ENCODE data around the gene KCNQ1. TPM values are rescaled to one million over a fixed set of nuclear protein-coding genes. Genes with fewer than 3 reads are reported as not detected.
A peak's percentile ranks its signal among the peaks of the same experiment; 100 is the strongest.

KCNQ1 gene
- total RNA-seq, 1 experiment from 2014 or later = 1.0 TPM

GRCh38 chr11:2722955-2723354 lies 278.1 kb downstream of the KCNQ1 start:
- no peaks in the 10 kb centered on the region for H3K9me3 Mint-ChIP-seq (ENCODE audit: unreplicated experiment)

GRCh38 chr11:2724104-2724503 lies 279.3 kb downstream of the KCNQ1 start:
- CTCF ChIA-PET = no interaction called here
- intact Hi-C loops (cut with micrococcal nuclease; ENCODE audit: unreplicated experiment) = loop anchor here (2.0 kb wide), 1 partner anchor 23 kb away; no protein-coding TSS in a partner anchor
- Mint-ChIP-seq H3K9me3 (ENCODE audit: unreplicated experiment) (no peaks in the 10 kb centered on the region), H3K36me3 (ENCODE audit: insufficient read depth, unreplicated experiment) (no peaks in the 10 kb centered on the region), H3K4me3 (ENCODE audit: unreplicated experiment) (no peak overlapping the region), H3K27ac (ENCODE audit: unreplicated experiment) (peak overlapping the region; percentile 63), H3K27me3 (ENCODE audit: insufficient read depth, unreplicated experiment) (no peaks in the 10 kb centered on the region), H3K4me1 (ENCODE audit: low read depth, unreplicated experiment) (peaks cover 16% of the 10 kb centered on the region)
- BruUV-seq (replicated peaks) = no TSS peak
- H3K4me3 ChIP-seq (ENCODE audit: low read depth, low read length) = no peak overlapping the region
- peaks cover 35% of the 10 kb centered on the region for H3K4me1 ChIP-seq
- H3K27me3 ChIP-seq (replicated peaks; ENCODE audit: control insufficient read depth, insufficient read depth, low read length) = no peaks in the 10 kb centered on the region
- no peak for DNase-seq
- no peak for TF ChIP-seq CTCF (IDR thresholded peaks at IDR 0.05; ENCODE audit: insufficient read depth in 1 of 2, low read depth in 1 of 2, low read length in 1 of 2, severe bottlenecking in 1 of 2, unreplicated experiment in 1 of 2)
- no peaks in the 10 kb centered on the region for H3K36me3 ChIP-seq (ENCODE audit: control insufficient read depth, insufficient read depth, low read length)
- POLR2A ChIA-PET = no interaction called here
- no peaks in the 10 kb centered on the region for H3K9me3 ChIP-seq

More at GRCh38 chr11:2722955-2723354, 278.1 kb downstream of the KCNQ1 start:
- no peaks in the 10 kb centered on the region for H3K36me3 ChIP-seq (ENCODE audit: control insufficient read depth, insufficient read depth, low read length)
- ChIA-PET POLR2A (interaction anchor here (0.6 kb wide), 1 partner anchor 58 kb away, joined by 3 read pairs; no protein-coding TSS in a partner anchor), CTCF (no interaction called here)
- no peak for TF ChIP-seq CTCF (IDR thresholded peaks at IDR 0.05; ENCODE audit: insufficient read depth in 1 of 2, low read depth in 1 of 2, low read length in 1 of 2, severe bottlenecking in 1 of 2, unreplicated experiment in 1 of 2)
- no TSS peak for BruUV-seq (replicated peaks)
- H3K4me3 ChIP-seq (ENCODE audit: low read depth, low read length) = no peak overlapping the region
- H3K4me1 ChIP-seq = peaks cover 33% of the 10 kb centered on the region
- Mint-ChIP-seq H3K27me3 (ENCODE audit: insufficient read depth, unreplicated experiment) (no peaks in the 10 kb centered on the region), H3K4me1 (ENCODE audit: low read depth, unreplicated experiment) (peaks cover 11% of the 10 kb centered on the region), H3K36me3 (ENCODE audit: insufficient read depth, unreplicated experiment) (no peaks in the 10 kb centered on the region), H3K4me3 (ENCODE audit: unreplicated experiment) (no peak overlapping the region), H3K27ac (ENCODE audit: unreplicated experiment) (no peak overlapping the region)
- H3K9me3 ChIP-seq = no peaks in the 10 kb centered on the region
- no peak for DNase-seq
- intact Hi-C loops (cut with micrococcal nuclease; ENCODE audit: unreplicated experiment) = no loop called here
- H3K27me3 ChIP-seq (replicated peaks; ENCODE audit: control insufficient read depth, insufficient read depth, low read length) = no peaks in the 10 kb centered on the region

- H3K4me3 ChIP-seq (ENCODE audit: low read depth, low read length) = no peak overlapping the region
- no peak for DNase-seq
- ChIA-PET CTCF (interaction anchor here (0.5 to 1.4 kb wide), 2 partner anchors 182 to 192 kb away, joined by 3 to 6 read pairs; no protein-coding TSS in a partner anchor), POLR2A (interaction anchor here (0.5 to 1.1 kb wide), 2 partner anchors 17 to 25 kb away, joined by 3 to 11 read pairs; partner anchors contain the start of gene KCNQ1OT1)
- H3K4me1 ChIP-seq = peaks cover 43% of the 10 kb centered on the region
- H3K4me1 Mint-ChIP-seq (ENCODE audit: low read depth, unreplicated experiment) = peaks cover 17% of the 10 kb centered on the region
- H3K9me3 Mint-ChIP-seq (ENCODE audit: unreplicated experiment) = no peaks in the 10 kb centered on the region
- no peaks in the 10 kb centered on the region for H3K36me3 Mint-ChIP-seq (ENCODE audit: insufficient read depth, unreplicated experiment)
- intact Hi-C loops (cut with micrococcal nuclease; ENCODE audit: unreplicated experiment) = loop anchor here (2.0 kb wide), 1 partner anchor 24 kb away; no protein-coding TSS in a partner anchor
- no peaks in the 10 kb centered on the region for H3K27me3 Mint-ChIP-seq (ENCODE audit: insufficient read depth, unreplicated experiment)
- no peaks in the 10 kb centered on the region for H3K36me3 ChIP-seq (ENCODE audit: control insufficient read depth, insufficient read depth, low read length)
- H3K9me3 ChIP-seq = no peaks in the 10 kb centered on the region
- H3K27me3 ChIP-seq (replicated peaks; ENCODE audit: control insufficient read depth, insufficient read depth, low read length) = no peaks in the 10 kb centered on the region
- TSS peak; percentile 97 for BruUV-seq (replicated peaks)
- H3K4me3 Mint-ChIP-seq (ENCODE audit: unreplicated experiment) = no peak overlapping the region
- no peak for TF ChIP-seq CTCF (IDR thresholded peaks at IDR 0.05; ENCODE audit: insufficient read depth in 1 of 2, low read depth in 1 of 2, low read length in 1 of 2, severe bottlenecking in 1 of 2, unreplicated experiment in 1 of 2)
- H3K27ac Mint-ChIP-seq (ENCODE audit: unreplicated experiment) = peak overlapping the region; percentile 98
Observed at GRCh38 chr11:2724653-2725367, 280.0 kb downstream of the KCNQ1 start.

Measured in Caco-2 (cell line).